Stimulated activated naive CD8-positive, alpha-beta T cell treated with anti-CD3 and anti-CD28 coated beads, Interleukin-15, Interleukin-2, amounts not matched to agents 100 ng/mL and 50 ng/mL, for 24 hours (primary cell): ENCODE results near the gene SETD2.

Experiments
- H3K27ac Mint-ChIP-seq: one replicate; pipeline ENCODE4 v1.8.0; 2021; ENCODE audit warnings: mild to moderate bottlenecking, mixed read lengths
- H3K27me3 Mint-ChIP-seq: one replicate; pipeline ENCODE4 v1.8.0; 2021; ENCODE audit warnings: mixed read lengths
- H3K36me3 Mint-ChIP-seq: one replicate; pipeline ENCODE4 v1.8.0; 2021; ENCODE audit warnings: low read depth, mixed read lengths
- H3K4me1 Mint-ChIP-seq: one replicate; pipeline ENCODE4 v1.8.0; 2021; ENCODE audit warnings: low read depth, mixed read lengths
- H3K4me3 Mint-ChIP-seq: one replicate; pipeline ENCODE4 v1.8.0; 2021; ENCODE audit warnings: mild to moderate bottlenecking, mixed read lengths
- H3K9me3 Mint-ChIP-seq: one replicate; pipeline ENCODE4 v1.8.0; 2021; ENCODE audit warnings: mixed read lengths

SETD2 gene

DNA sequence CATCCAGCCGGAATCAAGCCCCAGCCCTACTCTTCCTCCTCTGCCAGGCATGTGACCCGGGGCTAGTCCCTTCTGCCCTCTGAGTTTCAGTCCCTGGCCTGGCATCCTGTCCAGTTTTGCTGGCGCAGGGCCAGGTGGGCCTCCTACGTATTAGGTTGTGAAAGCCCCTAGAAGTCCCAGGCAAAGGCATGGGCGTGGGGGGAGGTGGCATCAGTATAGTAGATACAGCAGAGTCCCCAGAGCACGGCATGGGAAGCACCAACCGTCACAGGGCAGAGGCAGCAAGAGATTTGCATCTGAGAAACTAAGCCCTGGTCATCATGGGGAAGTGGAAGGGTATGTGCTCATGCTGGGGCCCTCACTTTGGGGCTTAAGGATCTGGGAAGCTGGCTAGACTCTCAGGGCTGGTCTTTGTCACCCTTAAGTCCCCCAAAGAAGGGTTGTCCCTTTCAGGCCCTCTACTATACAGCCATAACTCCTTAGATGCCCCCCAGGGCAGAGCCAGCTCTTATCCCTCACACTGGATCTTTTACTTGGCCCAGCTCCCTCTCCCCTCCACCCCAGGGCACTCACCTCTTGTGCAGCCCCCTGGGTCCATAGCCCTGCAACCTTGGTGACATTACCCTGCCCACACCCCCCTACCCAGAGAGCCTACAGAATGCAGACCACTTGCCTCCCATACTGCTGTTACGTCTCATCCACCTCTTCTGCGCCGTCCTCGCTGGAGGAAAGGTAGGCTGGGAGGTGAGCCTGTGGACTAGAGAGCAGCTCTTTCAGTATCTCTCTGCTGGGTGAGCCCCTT is 173.1 kb downstream of the SETD2 start:
- no peak overlapping the region for H3K4me3 Mint-ChIP-seq
- peaks cover 13% of the 10 kb centered on the region for H3K36me3 Mint-ChIP-seq
- peak overlapping the region; percentile 51 for H3K27ac Mint-ChIP-seq
- H3K27me3 Mint-ChIP-seq = no peaks in the 10 kb centered on the region
- H3K9me3 Mint-ChIP-seq = no peaks in the 10 kb centered on the region
- H3K4me1 Mint-ChIP-seq = peaks cover 44% of the 10 kb centered on the region

DNA sequence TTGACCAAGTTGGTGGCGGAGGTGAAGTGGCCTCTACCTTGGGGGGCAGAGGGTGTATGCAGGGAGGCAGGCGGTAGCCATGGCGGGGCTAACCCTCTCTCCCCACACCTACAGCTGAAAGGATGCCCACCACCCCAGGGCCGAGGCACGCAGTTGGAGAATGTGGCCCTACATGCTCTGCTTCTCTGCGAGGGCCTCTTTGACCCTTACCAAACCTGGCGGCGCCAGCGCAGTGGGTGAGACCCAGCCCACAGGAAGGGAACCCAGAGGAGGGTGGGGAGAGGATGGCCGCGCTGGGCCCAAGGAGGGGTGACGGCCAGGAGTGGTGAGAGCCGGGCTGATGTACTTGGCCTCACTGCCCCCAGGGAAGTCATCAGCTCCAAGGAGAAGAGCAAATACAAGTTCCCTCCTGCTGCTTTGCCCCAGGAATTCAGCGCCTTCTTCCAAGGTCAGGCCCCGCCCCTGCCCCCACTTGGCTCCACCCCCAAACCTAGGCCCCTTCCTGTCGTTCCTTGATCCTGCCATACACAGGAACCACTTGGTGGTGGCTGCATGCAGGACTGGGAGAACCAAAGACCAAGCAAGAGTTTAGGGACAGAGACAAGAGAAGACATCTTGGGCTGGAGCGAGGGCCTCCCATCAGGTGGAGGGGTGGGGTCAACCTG is 174.6 kb downstream of the SETD2 start:
- Mint-ChIP-seq H3K27me3 (no peaks in the 10 kb centered on the region), H3K4me3 (peak overlapping the region; percentile 13), H3K27ac (peak overlapping the region; percentile 72), H3K9me3 (no peaks in the 10 kb centered on the region), H3K4me1 (peaks cover 58% of the 10 kb centered on the region), H3K36me3 (peaks cover 18% of the 10 kb centered on the region)

DNA sequence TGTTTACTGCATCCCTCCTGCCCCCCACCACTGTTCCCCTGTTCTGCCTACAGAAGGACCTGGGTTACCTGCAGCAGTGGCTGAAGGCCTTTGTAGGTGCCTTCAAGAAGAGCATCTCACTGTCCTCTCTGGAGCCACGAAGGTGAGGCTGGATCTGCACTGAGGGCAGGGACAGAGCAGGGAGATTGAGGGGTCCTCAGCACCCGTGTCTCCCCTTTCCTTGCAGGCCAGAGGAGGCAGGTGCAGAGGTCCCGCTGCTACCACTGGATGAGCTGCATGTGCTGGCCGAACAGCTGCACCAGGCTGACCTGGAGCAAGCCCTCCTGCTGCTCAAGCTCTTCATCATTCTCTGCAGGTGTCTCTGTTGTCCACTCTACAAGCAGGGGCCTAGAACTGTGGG is 175.3 kb downstream of the SETD2 start:
- no peaks in the 10 kb centered on the region for H3K9me3 Mint-ChIP-seq
- H3K27ac Mint-ChIP-seq = peak overlapping the region; percentile 72
- H3K4me1 Mint-ChIP-seq = peaks cover 62% of the 10 kb centered on the region
- peak overlapping the region; percentile 13 for H3K4me3 Mint-ChIP-seq
- H3K36me3 Mint-ChIP-seq = peaks cover 18% of the 10 kb centered on the region
- no peaks in the 10 kb centered on the region for H3K27me3 Mint-ChIP-seq

DNA sequence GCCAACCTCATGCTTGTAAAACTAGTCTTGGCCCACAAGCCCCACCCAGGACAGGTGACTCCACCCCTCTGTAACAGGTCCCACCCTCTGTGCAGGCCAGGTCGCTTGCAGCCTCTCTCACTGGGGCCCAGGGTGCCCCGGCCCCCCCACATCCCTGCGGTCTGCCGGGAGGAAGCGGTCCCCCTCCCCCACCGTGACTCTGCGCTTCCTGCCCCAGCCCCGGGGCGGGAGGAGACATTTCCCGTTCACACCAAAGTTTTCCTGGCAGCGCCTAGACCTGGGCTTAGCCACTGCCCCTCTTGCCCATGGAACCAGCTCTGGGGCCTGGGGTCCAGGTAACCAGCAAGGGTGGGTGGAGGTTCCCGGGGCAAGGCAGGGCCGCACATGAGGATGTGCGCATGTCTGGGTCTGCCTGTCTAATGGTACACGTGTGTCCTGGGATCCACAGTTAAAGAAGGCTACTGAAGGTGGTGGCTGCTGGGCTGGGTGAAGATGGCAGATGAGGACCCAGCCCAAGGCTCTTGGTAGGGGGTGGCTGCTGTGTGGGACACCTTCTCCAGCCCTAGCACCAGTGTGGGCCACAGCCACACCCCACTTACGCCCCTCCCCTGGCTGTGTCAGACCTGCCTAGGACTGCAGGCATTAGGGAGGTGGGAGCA is 176.0 kb downstream of the SETD2 start:
- Mint-ChIP-seq H3K4me3 (peak overlapping the region; percentile 75), H3K36me3 (peaks cover 18% of the 10 kb centered on the region), H3K27ac (peak overlapping the region; percentile 90), H3K9me3 (no peaks in the 10 kb centered on the region), H3K4me1 (peaks cover 64% of the 10 kb centered on the region), H3K27me3 (no peaks in the 10 kb centered on the region)

DNA sequence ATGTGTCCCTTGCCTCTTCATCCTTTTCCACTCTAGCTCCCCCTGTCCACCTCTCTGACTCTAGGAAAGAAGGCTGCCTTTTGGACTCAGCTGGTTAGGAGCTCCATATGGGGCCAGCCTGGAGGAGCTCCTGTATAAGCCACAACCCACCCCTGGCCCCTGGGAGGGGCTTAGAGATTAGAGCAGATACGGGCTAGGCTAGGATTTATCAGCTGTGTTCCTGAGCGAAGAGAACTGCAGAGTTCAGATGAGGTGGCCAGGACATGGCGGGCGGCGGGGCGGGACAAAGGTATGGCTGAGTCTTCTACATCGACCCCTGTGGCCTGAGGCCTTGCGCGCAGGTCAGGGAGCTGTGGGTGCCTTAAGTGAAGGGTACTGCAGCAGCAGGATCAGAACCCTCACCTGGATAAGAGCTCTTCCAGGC is 176.6 kb downstream of the SETD2 start:
- peak overlapping the region; percentile 75 for H3K4me3 Mint-ChIP-seq
- H3K27ac Mint-ChIP-seq = peak overlapping the region; percentile 90
- peaks cover 69% of the 10 kb centered on the region for H3K4me1 Mint-ChIP-seq
- H3K27me3 Mint-ChIP-seq = no peaks in the 10 kb centered on the region
- H3K9me3 Mint-ChIP-seq = no peaks in the 10 kb centered on the region
- peaks cover 18% of the 10 kb centered on the region for H3K36me3 Mint-ChIP-seq

DNA sequence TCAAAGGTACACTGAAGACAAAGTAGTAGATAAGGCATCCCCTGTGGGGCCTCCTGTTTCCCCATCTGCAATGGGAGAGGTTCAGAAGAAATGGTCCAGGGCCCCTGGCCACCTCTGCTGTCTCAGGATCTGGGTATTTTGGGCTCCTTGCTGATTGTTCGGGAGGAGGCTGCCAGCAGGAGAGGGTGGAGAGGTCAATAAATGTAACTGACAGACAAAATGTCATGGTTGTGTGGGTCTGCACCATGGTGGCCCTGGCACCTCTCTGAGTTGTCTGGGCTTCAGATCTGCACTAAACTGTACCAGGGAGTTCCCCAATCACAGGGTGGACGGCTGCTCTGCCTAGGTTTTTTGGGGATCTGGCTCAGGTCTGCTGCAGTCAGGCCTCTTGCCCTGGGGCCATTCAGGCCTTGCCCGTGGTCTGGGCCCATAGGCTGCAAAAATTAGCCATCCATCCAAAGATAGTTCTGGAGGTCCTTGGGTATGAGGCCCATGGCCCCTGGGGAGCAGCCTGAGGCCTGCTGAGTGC is 177.1 kb downstream of the SETD2 start:
- H3K4me1 Mint-ChIP-seq = peaks cover 69% of the 10 kb centered on the region
- H3K27ac Mint-ChIP-seq = peak overlapping the region; percentile 90
- H3K4me3 Mint-ChIP-seq = peak overlapping the region; percentile 75
- H3K27me3 Mint-ChIP-seq = no peaks in the 10 kb centered on the region
- H3K9me3 Mint-ChIP-seq = no peaks in the 10 kb centered on the region
- peaks cover 18% of the 10 kb centered on the region for H3K36me3 Mint-ChIP-seq

DNA sequence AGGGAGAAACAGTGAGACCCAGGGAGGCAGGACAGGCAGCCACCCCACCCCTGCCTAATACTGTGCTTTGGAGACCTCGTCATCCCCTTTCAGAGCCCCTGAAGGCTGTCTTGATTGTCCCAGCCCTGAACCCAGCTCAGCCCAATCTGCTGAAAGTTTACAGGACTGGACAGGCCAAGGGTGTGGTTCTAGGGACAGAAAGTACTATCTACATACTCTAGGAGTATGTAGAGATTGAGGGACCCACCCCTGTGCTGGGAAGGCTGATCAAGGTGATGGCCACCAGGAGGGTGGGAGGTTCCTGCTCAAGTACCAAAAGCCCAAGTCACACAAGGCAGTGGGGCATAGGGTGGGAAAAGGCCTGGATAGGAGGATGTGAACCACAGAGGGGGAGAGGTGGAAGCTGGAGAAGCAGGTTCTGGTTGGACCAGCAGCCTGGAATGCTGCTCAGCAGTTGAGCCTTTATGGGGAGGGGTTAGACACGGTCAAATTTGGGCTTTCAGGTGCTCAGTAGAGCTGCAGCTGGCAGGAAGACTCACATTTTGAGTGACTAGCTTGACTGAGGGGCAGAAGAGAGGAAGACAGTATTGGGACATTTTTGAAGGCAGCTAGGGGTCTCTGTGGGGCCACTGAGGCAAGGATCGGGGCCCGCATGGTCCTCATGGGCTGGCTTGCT is 177.7 kb downstream of the SETD2 start:
- H3K36me3 Mint-ChIP-seq = peaks cover 18% of the 10 kb centered on the region

DNA sequence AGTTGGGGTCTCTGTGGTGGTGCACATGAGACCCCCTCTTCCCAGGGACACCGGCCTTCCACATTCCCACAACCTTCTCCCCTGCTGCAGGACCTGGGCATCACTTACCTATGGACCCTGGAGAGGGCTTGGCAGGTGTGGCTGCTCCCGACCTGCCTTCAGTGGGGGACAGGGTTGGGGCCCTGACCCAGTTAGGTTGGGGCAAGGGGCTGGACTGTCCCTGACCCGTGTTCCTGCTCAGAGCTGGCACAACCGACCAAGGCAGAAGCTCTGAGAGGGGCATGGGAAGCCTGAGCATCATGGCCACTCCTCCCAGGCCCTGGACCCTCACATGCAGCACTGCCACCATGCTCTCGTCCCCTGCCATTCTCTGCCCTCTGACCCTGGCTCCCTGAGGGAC is 178.3 kb downstream of the SETD2 start:
- Mint-ChIP-seq H3K4me3 (no peak overlapping the region), H3K27ac (no peak overlapping the region), H3K36me3 (peaks cover 18% of the 10 kb centered on the region), H3K27me3 (no peaks in the 10 kb centered on the region), H3K9me3 (no peaks in the 10 kb centered on the region), H3K4me1 (peaks cover 79% of the 10 kb centered on the region)

More for the DNA sequence above, 177.7 kb downstream of the SETD2 start:
- Mint-ChIP-seq H3K4me1 (peaks cover 74% of the 10 kb centered on the region), H3K27ac (peak overlapping the region; percentile 90), H3K4me3 (no peak overlapping the region), H3K9me3 (no peaks in the 10 kb centered on the region), H3K27me3 (no peaks in the 10 kb centered on the region)

DNA sequence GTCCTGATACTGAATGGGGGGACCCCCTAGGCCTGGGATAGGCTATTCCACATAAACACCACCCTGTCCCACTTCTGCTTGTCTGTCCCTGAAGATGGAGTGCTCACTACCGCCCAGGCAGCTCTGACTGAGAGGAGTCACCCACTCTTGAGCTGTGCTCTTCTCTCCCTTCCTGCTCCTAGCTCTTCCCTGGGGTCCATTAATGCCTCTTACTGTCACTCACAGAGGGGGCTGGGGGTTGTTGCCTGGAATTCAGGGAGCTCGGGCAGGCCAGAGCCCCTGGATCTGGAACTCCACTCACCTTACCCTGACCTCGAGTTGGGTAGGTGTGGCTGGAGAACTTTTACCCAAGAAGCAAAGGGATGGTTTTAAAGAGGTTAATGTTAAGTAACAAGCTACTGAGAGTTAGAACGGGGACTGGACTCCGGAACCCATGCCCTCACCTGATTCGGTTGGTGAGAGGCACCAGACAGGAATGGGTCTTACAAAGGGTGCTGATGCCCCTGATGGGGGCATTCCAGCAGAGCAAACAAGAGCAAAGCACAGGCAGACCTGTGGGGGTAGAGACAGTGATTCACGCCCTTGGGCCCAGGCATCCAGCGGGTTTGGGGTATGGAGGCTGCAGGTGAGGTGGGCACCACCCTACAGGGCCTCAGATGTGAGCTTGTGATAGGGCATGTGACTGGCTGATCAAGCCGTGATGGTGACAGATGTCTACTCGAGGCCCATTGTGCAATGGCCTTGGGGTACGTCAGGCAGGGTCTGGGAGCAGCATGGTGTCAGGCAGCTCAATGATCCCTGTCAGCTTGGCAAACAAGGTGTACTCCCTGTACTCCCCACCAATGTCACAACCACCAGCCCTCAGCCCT is 179.1 kb downstream of the SETD2 start:
- Mint-ChIP-seq H3K27ac (no peak overlapping the region), H3K36me3 (peaks cover 13% of the 10 kb centered on the region), H3K4me3 (no peak overlapping the region), H3K27me3 (no peaks in the 10 kb centered on the region), H3K4me1 (peaks cover 76% of the 10 kb centered on the region), H3K9me3 (no peaks in the 10 kb centered on the region)

DNA sequence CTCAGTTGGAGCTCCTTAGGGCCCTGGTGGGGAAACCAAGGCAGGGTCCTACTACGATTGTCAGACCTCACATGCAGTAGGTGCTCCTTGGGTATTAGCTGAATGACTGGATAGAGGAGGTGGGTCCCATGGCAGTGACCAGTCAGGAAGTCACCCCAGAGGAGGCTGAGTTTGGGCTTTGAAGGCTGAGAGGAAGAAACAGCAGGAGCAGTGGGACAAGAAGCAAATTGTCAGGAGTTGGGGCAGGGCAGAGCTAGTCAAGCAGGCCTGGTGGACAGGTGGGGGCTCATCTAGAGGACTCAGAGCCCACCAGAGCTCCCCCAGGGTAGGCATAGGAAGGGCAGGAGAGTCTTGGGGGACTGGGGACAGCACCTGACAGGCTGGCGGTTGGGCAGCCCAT is 181.4 kb downstream of the SETD2 start:
- no peaks in the 10 kb centered on the region for H3K9me3 Mint-ChIP-seq
- H3K36me3 Mint-ChIP-seq = peaks cover 5% of the 10 kb centered on the region
- H3K4me1 Mint-ChIP-seq = peaks cover 68% of the 10 kb centered on the region
- no peak overlapping the region for H3K4me3 Mint-ChIP-seq
- no peak overlapping the region for H3K27ac Mint-ChIP-seq
- H3K27me3 Mint-ChIP-seq = no peaks in the 10 kb centered on the region

DNA sequence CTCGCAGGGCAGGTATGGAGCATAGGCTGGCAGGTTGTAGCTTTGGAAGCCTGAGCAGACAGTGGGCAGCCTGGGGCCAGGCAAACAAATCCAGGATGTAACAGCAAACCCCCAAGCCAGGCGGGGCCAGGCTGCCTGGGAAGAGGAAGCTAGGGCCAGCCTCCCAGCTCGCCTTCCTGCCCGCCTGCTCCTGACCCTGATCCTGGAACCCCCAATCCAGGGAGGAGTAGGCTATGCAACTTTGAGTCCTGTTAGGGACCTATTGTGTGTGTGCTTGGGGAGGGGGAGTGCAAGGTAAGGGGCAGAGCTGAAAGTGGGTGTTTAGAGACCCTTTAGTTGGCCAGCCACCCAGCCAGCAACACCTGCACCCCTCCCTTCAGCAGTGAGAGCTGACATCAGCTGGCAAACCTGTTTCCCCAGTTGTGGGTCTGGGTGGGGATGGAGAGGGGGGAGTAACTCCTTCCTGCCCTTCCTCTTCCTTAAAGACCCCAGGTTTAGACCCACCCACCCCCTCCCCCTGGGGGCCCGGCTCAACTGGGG is 181.9 kb downstream of the SETD2 start:
- Mint-ChIP-seq H3K4me1 (peaks cover 68% of the 10 kb centered on the region), H3K36me3 (peaks cover 5% of the 10 kb centered on the region), H3K9me3 (no peaks in the 10 kb centered on the region), H3K27ac (no peak overlapping the region), H3K27me3 (no peaks in the 10 kb centered on the region), H3K4me3 (peak overlapping the region; percentile 43)

DNA sequence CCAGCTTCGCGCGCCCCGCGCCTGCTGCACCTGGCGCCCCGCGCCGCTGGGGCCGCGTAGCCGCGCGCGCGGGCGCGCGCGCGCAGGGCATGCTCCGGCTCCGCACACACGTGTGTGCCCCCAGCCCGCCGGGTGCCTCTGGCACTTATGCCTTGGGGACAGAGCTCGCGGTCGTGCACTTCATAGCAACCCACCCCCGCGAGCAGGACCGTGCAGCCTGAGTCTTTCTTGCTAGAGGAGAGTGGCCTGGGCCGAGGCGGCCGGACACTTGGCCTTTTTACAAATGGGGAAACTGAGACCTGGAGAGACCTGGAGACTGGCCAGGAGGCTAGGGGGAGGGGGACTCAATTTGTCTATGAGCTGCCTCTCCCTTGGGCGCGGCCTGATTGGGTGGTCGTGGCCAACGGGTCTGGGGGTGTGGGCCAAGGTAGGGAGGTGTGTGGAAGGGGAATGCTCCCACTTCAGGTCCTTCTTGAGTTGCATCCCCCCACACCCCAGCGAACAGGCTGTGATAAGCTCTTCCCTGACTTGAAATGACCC is 183.9 kb downstream of the SETD2 start:
- Mint-ChIP-seq H3K27ac (peak overlapping the region; percentile 76), H3K27me3 (peaks cover 3% of the 10 kb centered on the region), H3K9me3 (no peaks in the 10 kb centered on the region), H3K36me3 (peaks cover 14% of the 10 kb centered on the region), H3K4me3 (peak overlapping the region; percentile 86), H3K4me1 (peaks cover 63% of the 10 kb centered on the region)
